D721Med (cell line): ENCODE results near the gene ZNF620.

Experiments used
- DNase-seq: peaks from one replicate; pipeline ENCODE4 v3.0.0; 2011; ENCODE audit warnings: low spot score; ENCODE audit not compliant: insufficient read length
- FAIRE-seq: peaks from 2 replicates; lab custom pipeline; 2011; peaks lifted over from hg19 to GRCh38; lab: Jason Lieb, UNC
- TF ChIP-seq, protein P1 (sequence below): IDR thresholded peaks from 2 replicates; pipeline ENCODE4 v1.5.1; 2012; ENCODE audit warnings: mild to moderate bottlenecking, control low read depth; ENCODE audit not compliant: insufficient read depth; ENCODE audit errors: missing control alignments

The ZNF620 gene

DNA sequence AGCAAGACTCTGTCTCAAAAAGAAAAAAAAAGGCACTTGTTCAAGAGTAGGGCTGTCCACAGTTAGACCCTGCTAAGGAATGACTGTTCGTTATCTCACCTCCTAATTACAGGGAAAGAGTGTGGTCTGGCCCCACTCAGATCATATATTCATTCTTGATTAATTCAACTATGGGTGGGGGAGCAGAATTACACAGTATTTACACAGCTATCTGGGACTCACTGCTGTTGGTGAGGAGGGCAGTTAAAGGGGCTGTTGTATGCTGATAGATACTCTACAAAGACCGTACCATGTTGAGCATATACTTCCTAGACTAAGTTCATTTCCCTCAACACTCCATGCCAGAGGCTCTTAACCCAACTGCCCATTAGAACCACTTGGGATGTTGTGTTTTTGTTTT, 3.8 kb upstream of the ZNF620 start:
- FAIRE-seq (no peak), DNase-seq (no peak)
- TF ChIP-seq, protein P1, sequence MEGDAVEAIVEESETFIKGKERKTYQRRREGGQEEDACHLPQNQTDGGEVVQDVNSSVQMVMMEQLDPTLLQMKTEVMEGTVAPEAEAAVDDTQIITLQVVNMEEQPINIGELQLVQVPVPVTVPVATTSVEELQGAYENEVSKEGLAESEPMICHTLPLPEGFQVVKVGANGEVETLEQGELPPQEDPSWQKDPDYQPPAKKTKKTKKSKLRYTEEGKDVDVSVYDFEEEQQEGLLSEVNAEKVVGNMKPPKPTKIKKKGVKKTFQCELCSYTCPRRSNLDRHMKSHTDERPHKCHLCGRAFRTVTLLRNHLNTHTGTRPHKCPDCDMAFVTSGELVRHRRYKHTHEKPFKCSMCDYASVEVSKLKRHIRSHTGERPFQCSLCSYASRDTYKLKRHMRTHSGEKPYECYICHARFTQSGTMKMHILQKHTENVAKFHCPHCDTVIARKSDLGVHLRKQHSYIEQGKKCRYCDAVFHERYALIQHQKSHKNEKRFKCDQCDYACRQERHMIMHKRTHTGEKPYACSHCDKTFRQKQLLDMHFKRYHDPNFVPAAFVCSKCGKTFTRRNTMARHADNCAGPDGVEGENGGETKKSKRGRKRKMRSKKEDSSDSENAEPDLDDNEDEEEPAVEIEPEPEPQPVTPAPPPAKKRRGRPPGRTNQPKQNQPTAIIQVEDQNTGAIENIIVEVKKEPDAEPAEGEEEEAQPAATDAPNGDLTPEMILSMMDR, result no peak

DNA sequence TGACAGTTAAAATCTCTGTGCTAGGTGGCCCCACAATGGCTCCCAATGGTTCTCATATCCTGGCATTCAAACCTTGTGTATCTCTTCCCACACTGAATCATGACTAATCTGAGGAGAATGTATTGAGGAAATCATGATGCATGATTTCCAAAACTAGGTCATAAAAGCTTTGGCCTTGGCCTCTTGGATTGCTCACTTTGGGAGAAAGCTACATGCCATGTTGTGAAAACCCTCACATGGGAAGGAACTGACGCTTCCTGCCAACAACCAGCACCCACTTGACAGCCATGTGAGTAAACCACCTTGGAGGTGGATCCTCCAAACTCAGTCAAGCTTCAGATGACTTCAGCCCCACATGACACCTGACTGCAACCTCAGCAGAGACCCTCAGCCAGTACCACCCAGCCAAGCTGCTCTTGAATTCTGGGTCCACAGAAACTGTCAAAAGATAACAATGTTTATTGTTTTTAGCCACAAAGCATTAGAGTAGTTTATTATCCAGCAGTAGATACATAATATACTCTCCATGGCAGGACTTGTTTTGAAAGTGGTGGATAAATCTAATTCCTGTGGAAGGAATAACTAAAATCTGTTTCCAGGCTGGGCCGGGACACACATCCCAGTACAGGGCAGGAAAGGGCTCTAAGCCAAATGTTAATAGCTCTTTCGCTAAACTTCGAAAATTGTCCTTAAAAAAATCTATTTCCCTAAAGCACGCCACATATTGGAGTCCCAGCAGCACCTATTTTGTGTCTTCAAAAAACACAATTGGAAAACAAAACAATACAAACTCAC, 1.0 kb upstream of the ZNF620 start:
- FAIRE-seq (no peak), DNase-seq (no peak)
- TF ChIP-seq, protein P1, result no peak

DNA sequence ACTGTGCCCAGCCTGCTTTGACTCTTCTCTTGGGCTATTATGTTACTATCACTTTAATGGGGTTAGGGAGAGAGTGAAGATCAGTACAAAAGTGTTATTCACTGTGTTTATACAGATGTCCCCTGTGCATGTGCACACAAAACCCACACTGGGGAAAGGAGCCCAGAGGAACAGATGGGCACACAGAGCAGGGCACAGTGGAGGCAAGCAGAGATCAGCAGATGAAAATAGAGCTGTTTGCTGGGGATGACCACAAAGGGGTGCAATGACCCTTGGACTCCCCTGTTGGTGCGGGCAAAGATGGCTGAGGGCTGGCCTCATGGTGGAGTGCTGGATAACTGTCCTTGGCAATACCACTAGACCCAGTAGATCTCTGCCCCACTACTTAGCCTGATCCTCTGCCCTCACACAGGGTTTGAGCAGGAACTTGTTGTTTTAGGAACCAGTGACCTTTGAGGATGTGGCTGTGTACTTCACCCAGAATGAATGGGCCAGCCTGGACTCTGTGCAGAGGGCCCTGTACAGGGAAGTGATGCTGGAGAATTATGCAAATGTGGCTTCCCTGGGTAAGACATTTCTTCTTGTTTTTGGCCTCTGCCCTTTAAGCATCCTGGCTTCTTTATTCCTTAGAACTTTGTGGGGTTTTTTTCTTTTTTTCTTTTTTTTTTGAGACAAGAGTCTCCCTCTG, 5.3 kb downstream of the ZNF620 start:
- FAIRE-seq (no peak), DNase-seq (no peak)
- TF ChIP-seq, protein P1, result no peak

DNA sequence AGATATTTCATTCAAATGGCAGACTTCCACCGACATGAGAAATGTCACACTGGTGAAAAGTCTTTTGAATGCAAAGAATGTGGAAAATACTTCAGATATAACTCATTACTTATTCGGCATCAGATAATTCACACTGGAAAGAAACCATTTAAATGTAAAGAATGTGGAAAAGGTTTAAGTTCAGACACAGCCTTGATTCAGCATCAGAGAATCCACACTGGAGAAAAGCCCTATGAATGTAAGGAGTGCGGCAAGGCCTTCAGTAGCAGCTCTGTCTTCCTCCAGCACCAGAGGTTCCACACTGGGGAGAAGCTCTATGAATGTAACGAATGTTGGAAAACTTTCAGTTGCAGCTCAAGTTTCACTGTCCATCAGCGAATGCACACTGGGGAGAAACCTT, 10.4 kb downstream of the ZNF620 start:
- TF ChIP-seq, protein P1, result no peak
- FAIRE-seq, result no peak
- DNase-seq, result no peak

DNA sequence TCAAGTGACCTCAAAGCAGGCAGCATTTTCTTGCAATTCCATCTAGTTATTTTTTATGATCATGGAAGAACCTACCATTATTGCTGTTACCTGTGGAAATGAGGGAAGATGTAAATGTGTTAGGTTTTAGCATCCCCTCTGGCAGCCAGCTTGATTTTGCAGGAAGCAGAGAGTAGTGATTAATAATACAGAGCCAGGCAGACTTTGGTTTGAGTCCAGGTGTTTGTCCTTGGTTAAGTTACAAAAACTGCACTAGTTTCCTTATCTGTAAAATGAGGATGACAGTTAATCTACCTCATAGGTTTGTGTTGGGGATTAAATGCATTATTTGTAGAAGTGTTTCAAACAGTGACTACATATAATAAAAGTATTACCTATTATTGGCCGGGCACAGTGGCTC, 12.2 kb downstream of the ZNF620 start:
- FAIRE-seq (no peak), DNase-seq (no peak)
- TF ChIP-seq, protein P1, result no peak

DNA sequence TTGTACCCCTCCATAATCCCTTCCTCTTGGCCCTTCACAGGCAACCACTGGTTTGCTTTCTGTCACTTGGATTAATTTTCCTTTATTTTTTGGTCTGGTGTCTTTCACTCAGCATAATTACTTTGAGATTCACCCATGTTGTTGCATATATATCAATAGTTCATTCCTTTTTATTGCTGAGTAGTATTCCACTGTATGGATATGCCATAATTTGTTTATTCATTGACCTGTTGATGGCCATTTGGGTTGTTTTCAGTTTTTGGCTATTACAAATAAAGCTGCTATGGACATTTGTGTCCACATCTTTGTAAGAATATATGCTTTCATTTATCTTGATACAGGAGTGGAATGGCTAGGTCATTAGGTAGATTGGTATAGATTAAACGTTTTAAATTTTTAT, 13.0 kb downstream of the ZNF620 start:
- TF ChIP-seq, protein P1, result no peak
- FAIRE-seq (no peak), DNase-seq (no peak)

DNA sequence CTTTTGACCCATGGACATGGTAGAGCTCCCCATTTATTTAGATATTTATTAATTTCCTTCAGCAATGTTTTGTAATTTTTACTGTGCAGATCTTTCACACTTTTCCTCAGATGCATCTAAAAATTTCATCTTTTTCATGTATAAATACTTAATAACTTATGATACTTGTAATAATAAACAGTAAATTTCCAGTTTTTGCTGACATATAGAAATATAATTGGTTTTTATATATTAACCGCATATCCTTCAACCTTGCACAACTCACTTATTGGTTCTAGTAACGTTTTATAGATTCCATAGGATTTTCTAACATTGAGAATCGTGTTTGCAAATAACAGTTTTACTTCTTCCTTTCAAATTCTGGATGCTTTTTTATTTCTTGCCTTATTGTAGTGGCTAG, 15.4 kb downstream of the ZNF620 start:
- no peak for DNase-seq
- no peak for FAIRE-seq
- TF ChIP-seq, protein P1, result no peak
